HEK293T (cell line): ENCODE data around the gene ZNF627.

ENCODE experiments used
- ARNT ChIP-seq: fragments of 450-650 bp; IDR thresholded peaks from 2 replicates; pipeline ENCODE4 v1.6.1; 2017; ENCODE audit warnings: mild to moderate bottlenecking
- BHLHE40 ChIP-seq: fragments of 450-650 bp; IDR thresholded peaks from 2 replicates; pipeline ENCODE4 v1.6.1; 2016; ENCODE audit warnings: mild to moderate bottlenecking, moderate library complexity, borderline replicate concordance
- CTBP1 ChIP-seq: fragments of 450-650 bp; IDR thresholded peaks from 2 replicates; pipeline ENCODE4 v1.6.1; 2016; ENCODE audit warnings: borderline replicate concordance
- ELF4 ChIP-seq: fragments of 450-650 bp; IDR thresholded peaks from 2 replicates; pipeline ENCODE4 v1.6.1; 2017; ENCODE audit warnings: antibody characterized with exemption
- FOXA1 ChIP-seq: fragments of 450-650 bp; IDR thresholded peaks from 2 replicates; pipeline ENCODE4 v1.6.1; 2016; ENCODE audit warnings: mild to moderate bottlenecking
- FOXK2 ChIP-seq: fragments of 450-650 bp; IDR thresholded peaks from 2 replicates; pipeline ENCODE4 v1.6.1; 2016; ENCODE audit warnings: mild to moderate bottlenecking
- FOXM1 ChIP-seq: fragments of 450-650 bp; IDR thresholded peaks from 2 replicates; pipeline ENCODE4 v1.6.1; 2017; ENCODE audit warnings: mild to moderate bottlenecking, borderline replicate concordance
- HDGF ChIP-seq: fragments of 450-650 bp; IDR thresholded peaks from 2 replicates; pipeline ENCODE4 v1.6.1; 2017; ENCODE audit warnings: antibody characterized with exemption, borderline replicate concordance
- L3MBTL2 ChIP-seq: fragments of 450-650 bp; conservative IDR thresholded peaks from 2 replicates; pipeline ENCODE4 v1.6.1; 2016; ENCODE audit warnings: mild to moderate bottlenecking
- LEF1 ChIP-seq: fragments of 450-650 bp; IDR thresholded peaks from 2 replicates; pipeline ENCODE4 v1.6.1; 2017; ENCODE audit warnings: mild to moderate bottlenecking, borderline replicate concordance
- SP1 ChIP-seq: fragments of 450-650 bp; IDR thresholded peaks from 2 replicates; pipeline ENCODE4 v1.6.1; 2017
- SUZ12 ChIP-seq: fragments of 450-650 bp; IDR thresholded peaks from 2 replicates; pipeline ENCODE4 v1.6.1; 2016; ENCODE audit warnings: mild to moderate bottlenecking
- ZNF384 ChIP-seq: fragments of 450-650 bp; IDR thresholded peaks from 2 replicates; pipeline ENCODE4 v1.6.1; 2016

GRCh38 chr19:11578258-11579142 is 18.8 kb upstream of the ZNF627 start:
- TF ChIP-seq CTBP1 (no peak), FOXM1 (no peak), SUZ12 (no peak), HDGF (no peak), ZNF384 (no peak), BHLHE40 (no peak), ARNT (no peak), FOXK2 (no peak), SP1 (no peak), ELF4 (no peak), LEF1 (no peak), FOXA1 (no peak), L3MBTL2 (no peak)
